ENCODE measurements around the gene RNF114.

Gene RNF114

DNA sequence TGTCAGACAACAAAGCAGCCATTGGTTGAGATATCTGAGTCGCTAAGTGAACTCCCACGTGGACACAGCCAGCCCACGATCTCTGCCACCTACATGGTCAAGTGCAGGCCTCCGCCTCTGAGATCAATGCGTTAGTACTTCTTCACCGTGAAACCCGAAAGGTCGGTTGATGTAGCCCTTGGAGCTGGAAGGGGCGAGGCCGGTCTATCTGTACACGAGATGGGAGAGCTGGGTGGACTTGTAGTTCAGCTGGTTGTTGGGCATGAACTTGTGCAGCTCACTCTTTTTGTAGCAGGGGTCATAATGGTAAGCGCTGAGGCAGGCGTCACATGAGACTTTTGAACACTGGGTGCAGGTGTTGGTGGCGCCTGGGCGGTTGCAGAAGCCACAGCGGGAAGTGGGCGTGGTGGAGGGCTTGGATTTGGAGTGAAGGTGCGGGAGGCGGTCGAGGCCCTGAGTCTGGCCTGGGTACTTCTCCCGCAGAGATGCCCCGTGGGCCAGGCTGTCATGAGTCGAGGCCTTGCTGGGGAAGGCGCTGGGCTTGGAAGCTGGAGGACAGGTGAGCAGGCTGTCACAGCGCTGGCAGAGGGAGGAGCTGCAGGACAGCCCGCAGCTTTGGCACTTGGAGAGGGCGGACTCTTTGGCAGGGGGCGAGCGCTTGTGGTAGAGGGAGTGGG is 30.6 kb upstream of the RNF114 start:
- TF ChIP-seq, protein P1, sequence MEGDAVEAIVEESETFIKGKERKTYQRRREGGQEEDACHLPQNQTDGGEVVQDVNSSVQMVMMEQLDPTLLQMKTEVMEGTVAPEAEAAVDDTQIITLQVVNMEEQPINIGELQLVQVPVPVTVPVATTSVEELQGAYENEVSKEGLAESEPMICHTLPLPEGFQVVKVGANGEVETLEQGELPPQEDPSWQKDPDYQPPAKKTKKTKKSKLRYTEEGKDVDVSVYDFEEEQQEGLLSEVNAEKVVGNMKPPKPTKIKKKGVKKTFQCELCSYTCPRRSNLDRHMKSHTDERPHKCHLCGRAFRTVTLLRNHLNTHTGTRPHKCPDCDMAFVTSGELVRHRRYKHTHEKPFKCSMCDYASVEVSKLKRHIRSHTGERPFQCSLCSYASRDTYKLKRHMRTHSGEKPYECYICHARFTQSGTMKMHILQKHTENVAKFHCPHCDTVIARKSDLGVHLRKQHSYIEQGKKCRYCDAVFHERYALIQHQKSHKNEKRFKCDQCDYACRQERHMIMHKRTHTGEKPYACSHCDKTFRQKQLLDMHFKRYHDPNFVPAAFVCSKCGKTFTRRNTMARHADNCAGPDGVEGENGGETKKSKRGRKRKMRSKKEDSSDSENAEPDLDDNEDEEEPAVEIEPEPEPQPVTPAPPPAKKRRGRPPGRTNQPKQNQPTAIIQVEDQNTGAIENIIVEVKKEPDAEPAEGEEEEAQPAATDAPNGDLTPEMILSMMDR (conservative IDR thresholded peaks at IDR 0.05; ENCODE audit: control insufficient read depth, insufficient read depth, low read depth, low read length): no peak
- H3K4me3 ChIP-seq (ENCODE audit: control insufficient read depth, low read depth, low read length): no peak overlapping the region
- DNase-seq (ENCODE audit: low read depth): no peak

DNA sequence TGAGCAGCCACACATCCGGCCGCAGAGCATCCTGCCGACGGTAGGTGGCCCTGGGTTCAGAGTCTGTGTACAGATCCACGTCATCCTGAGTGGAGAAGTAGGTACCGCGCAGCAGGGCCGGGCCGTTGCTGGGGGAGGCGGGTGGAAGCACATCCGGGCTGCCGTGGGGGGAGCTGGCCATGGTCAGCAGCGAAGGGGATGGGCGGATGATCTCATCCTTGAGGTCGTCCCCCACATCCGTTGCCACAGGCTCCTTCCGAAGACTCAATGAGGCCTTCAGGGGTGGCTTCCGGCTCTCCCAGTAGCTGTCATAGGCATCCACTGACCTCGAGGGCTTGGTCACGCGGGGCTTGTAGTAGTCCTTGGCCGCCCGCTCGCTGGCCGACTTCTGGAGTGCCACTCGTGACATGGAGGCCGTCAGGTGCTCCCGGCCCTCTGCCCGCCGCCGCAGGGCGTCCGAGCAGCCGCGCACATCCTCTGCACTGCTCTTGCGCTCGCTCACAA is 30.0 kb upstream of the RNF114 start:
- TF ChIP-seq, protein P1 (conservative IDR thresholded peaks at IDR 0.05; ENCODE audit: control insufficient read depth, insufficient read depth, low read depth, low read length): no peak
- H3K4me3 ChIP-seq (ENCODE audit: control insufficient read depth, low read depth, low read length): no peak overlapping the region
- DNase-seq (ENCODE audit: low read depth): no peak

DNA sequence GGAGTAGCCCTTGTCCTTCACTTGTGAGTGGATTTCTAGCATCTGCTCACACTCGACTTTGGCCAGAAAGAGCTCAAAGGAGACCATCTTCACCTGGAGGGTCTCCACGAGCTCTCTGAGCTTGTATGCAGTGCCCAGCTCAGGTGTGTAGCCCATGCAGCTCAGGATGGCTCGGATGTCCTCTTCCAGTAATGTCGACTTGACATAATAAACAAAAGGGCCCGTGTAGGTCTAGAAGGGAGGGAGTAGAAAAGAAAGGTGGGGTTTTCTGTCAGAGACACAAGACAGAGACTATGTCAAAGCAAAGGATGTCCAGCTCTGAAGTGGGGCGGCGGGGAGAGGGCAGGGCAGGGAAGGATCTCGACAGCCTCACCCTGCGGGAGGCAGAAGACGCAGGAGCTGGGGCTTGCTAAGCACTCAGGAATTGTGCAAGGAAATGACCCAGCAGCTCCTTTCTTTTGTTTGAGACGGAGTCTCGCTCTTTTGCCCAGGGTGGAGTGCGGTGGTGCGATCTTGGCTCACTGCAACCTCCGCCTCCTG is 29.5 kb upstream of the RNF114 start:
- TF ChIP-seq, protein P1 (conservative IDR thresholded peaks at IDR 0.05; ENCODE audit: control insufficient read depth, insufficient read depth, low read depth, low read length): no peak
- DNase-seq (ENCODE audit: low read depth): no peak
- H3K4me3 ChIP-seq (ENCODE audit: control insufficient read depth, low read depth, low read length): no peak overlapping the region

DNA sequence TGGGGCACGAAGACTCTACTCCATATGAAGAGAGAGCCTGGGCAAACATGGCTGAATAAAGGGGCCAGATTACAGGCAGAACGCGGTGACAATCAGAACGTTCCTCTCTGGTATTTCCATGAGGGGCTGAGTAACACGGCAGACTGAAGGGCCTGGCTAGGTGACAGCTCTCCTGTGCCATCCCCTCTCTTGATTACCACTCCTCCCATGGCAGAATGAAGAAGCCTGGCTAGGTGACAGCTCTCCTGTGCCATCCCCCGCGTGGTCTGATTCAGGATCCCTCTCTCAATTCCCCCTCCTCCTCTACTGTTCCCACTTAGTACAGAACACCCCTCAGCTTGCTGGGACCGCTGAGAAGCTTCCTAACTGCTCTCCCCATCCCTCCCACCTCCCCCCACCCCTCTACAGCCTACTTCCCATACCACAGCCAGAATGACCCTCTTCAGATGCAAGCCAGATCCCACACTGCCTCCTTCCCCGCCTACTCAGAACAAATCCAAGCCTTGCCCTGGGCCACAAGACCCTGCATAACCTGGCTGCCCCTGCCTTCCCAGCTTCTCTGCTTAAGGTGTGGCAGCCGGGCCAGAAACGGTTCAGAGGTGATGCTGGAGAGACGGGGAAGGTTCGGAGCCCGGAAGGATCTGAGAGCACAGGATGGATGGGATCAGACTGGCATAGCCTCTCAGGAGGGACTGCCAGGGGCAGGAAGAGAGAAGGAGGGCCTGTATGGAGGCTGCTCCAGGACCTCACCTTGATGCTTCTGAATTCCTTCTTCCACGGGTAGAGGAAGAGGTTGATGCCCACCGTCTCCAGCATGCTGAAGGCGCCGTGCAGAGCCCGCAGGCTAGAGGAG is 28.6 kb upstream of the RNF114 start:
- DNase-seq (ENCODE audit: low read depth): no peak
- TF ChIP-seq, protein P1 (conservative IDR thresholded peaks at IDR 0.05; ENCODE audit: control insufficient read depth, insufficient read depth, low read depth, low read length): no peak
- no peak overlapping the region for H3K4me3 ChIP-seq (ENCODE audit: control insufficient read depth, low read depth, low read length)

DNA sequence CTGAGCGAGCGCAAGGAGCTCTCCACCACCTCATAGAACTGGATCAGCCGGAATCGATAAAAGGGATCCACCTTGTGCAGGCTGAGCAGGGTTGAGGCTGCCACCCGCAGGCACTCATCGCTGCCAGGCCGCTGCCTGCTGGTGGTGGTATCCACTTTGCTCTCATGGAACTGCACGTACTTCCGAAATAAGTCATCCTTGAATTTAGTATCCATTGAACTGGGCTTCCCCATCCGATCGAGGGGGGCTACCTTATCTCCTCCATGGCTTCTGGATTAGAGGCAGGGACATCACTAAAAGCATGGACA is 28.0 kb upstream of the RNF114 start:
- TF ChIP-seq, protein P1 (conservative IDR thresholded peaks at IDR 0.05; ENCODE audit: control insufficient read depth, insufficient read depth, low read depth, low read length): no peak
- no peak overlapping the region for H3K4me3 ChIP-seq (ENCODE audit: control insufficient read depth, low read depth, low read length)
- DNase-seq (ENCODE audit: low read depth): no peak

DNA sequence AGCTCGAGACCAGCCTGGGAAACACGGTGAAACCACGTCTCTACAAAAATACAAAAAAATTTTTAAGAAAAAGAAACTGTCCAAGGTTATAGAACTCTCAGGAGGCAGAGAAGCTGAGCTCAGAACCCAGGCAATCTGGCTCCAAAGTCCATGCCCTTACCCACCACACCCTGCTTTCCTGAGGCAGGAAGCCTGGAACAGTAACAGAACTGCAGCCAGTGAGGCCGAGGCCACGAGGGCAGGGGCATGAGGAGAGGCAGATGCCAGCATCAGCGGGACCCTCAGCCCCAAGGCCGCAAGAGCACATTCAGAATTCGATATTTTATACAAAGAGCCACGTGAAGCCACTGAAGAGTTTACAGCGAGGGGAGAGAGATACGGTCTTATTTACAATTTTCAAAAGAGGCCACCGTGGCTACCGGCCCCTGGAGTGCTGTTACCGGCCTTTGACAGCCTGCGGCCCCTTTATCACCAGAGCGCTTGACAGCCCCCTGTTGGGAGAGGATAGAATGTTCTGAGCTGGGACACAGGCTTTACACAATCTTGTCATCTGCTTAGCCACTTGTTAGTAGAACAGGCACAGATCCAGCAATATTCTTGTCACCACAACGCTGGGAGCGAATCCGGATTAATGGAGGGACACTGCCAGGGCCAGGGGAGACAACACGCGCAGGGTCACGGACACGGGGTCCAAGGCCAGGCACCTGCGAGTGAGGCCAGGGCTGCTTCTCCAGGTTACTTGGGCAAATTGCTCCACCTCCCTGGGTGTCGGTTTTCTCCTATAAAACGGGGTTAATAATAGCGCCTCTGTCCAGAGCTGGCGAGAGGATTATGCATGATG is 26.5 kb upstream of the RNF114 start:
- no peak for DNase-seq (ENCODE audit: low read depth)
- TF ChIP-seq, protein P1 (conservative IDR thresholded peaks at IDR 0.05; ENCODE audit: control insufficient read depth, insufficient read depth, low read depth, low read length): peak; percentile 6

More for the DNA sequence above, 26.5 kb upstream of the RNF114 start:
- no peak overlapping the region for H3K4me3 ChIP-seq (ENCODE audit: control insufficient read depth, low read depth, low read length)
